Endodermal cell (in vitro differentiated cells): Measurements from ENCODE around the gene CFAP54. TPM values are rescaled to one million over a fixed set of nuclear protein-coding genes. Genes with fewer than 3 reads are reported as not detected.

Experiments used
- DNase-seq: peaks from one replicate; pipeline ENCODE4 v3.0.0-alpha.2; 2017
- H3K27ac ChIP-seq: 2 replicates; pipeline ENCODE4 v1.5.1; 2013; ENCODE audit warnings: mild to moderate bottlenecking, low read depth, low read length, moderate library complexity
- H3K27me3 ChIP-seq: 2 replicates; pipeline ENCODE4 v1.6.1; 2013; ENCODE audit warnings: mild to moderate bottlenecking, low read length, moderate library complexity; ENCODE audit not compliant: insufficient read depth, control insufficient read depth, poor library complexity, severe bottlenecking
- H3K36me3 ChIP-seq: 2 replicates; pipeline ENCODE4 v1.7.0; 2013; ENCODE audit warnings: mild to moderate bottlenecking, low read length, moderate library complexity; ENCODE audit not compliant: control insufficient read depth, insufficient read depth
- H3K4me1 ChIP-seq: one replicate; pipeline ENCODE4 v1.7.0; 2013; ENCODE audit warnings: low read length; ENCODE audit not compliant: control insufficient read depth, insufficient read depth
- H3K4me3 ChIP-seq: 2 replicates; pipeline ENCODE4 v1.5.1; 2013; ENCODE audit warnings: mild to moderate bottlenecking, low read length, moderate library complexity
- H3K9ac ChIP-seq: 2 replicates; pipeline ENCODE4 v1.6.1; 2013; ENCODE audit warnings: mild to moderate bottlenecking, low read length, moderate library complexity; ENCODE audit not compliant: poor library complexity, severe bottlenecking; ENCODE audit errors: extremely low read depth
- H3K9me3 ChIP-seq: 2 replicates; pipeline ENCODE4 v1.6.1; 2013; ENCODE audit warnings: mild to moderate bottlenecking, low read length, moderate library complexity; ENCODE audit not compliant: control insufficient read depth
- H3K27ac Mint-ChIP-seq: 2 replicates; pipeline ENCODE4 v1.8.0; 2020; ENCODE audit warnings: mixed read lengths
- H3K27me3 Mint-ChIP-seq: 2 replicates; pipeline ENCODE4 v1.8.0; 2021; ENCODE audit warnings: mild to moderate bottlenecking, mixed read lengths; ENCODE audit not compliant: insufficient read depth
- H3K36me3 Mint-ChIP-seq: 2 replicates; pipeline ENCODE4 v1.8.0; 2020; ENCODE audit warnings: low read depth, mixed read lengths
- H3K4me1 Mint-ChIP-seq: 2 replicates; pipeline ENCODE4 v1.8.0; 2020; ENCODE audit warnings: mixed read lengths
- H3K4me3 Mint-ChIP-seq: 2 replicates; pipeline ENCODE4 v1.8.0; 2020; ENCODE audit warnings: mild to moderate bottlenecking, moderate library complexity, mixed read lengths
- H3K9me3 Mint-ChIP-seq: 2 replicates; pipeline ENCODE4 v1.8.0; 2020; ENCODE audit warnings: mild to moderate bottlenecking, mixed read lengths
- CTCF ChIP-seq: fragments of 200-600 bp; sonication (generic); conservative IDR thresholded peaks from 2 replicates; pipeline ENCODE4 v1.5.0; 2021; ENCODE audit warnings: antibody characterized with exemption, mild to moderate bottlenecking
- WGBS, 2 experiments: methylation state at CpG; one replicate each; pipeline versions ENCODE4 v1.1.5 to v1.1.7; 2013; ENCODE audit warnings: missing lambda C conversion rate in 2 of 2, mixed read lengths in 1 of 2; ENCODE audit not compliant: insufficient coverage in 1 of 2, insufficient read length in 1 of 2; 5-methylcytosine and 5-hydroxymethylcytosine counted together
- total RNA-seq, 2 donors: library from RNA; stranded (reverse); fragmentation: NEBNext Ultra II Directional in 1 of 2; extraction: Animal tissue kit (Norgen Biotek cat#: 25700) in 1 of 2; gene quantifications; 2 replicates in 1 of 2; 3 replicates in 1 of 2; pipeline ENCODE4 v1.2.1, GENCODE V29; 2021

CFAP54 gene
- total RNA-seq, 2 donors from 2014 or later: 1.5 to 1.7 TPM

- Histone ChIP-seq H3K4me3 (no peak overlapping the region), H3K9ac (no peak overlapping the region), H3K9me3 (no peaks in the 10 kb centered on the region), H3K27me3 (no peaks in the 10 kb centered on the region), H3K36me3 (no peaks in the 10 kb centered on the region), H3K4me1 (peaks cover 4% of the 10 kb centered on the region), H3K27ac (no peak overlapping the region)
- H3K27ac Mint-ChIP-seq: no peak overlapping the region
- H3K36me3 Mint-ChIP-seq: no peaks in the 10 kb centered on the region
- WGBS, 2 experiments: 80 to 97% methylated on average over 1 of the region's 1 CpG
- H3K4me1 Mint-ChIP-seq: peaks cover 17% of the 10 kb centered on the region
- H3K4me3 Mint-ChIP-seq: no peak overlapping the region
- DNase-seq: no peak
- no peaks in the 10 kb centered on the region for H3K27me3 Mint-ChIP-seq
- no peak for TF ChIP-seq CTCF
- peaks cover 3% of the 10 kb centered on the region for H3K9me3 Mint-ChIP-seq
These were observed 389.3 kb downstream of the CFAP54 start for GRCh38 chr12:96878704-96879103.

GRCh38 chr12:96879301-96879700 is 389.9 kb downstream of the CFAP54 start:
- H3K27ac Mint-ChIP-seq: no peak overlapping the region

GRCh38 chr12:96880220-96880619 is 390.8 kb downstream of the CFAP54 start:
- no peaks in the 10 kb centered on the region for H3K36me3 ChIP-seq
- no peak overlapping the region for H3K9ac ChIP-seq
- Mint-ChIP-seq H3K9me3 (no peaks in the 10 kb centered on the region), H3K36me3 (no peaks in the 10 kb centered on the region), H3K27ac (no peak overlapping the region), H3K4me3 (no peak overlapping the region), H3K4me1 (peaks cover 17% of the 10 kb centered on the region), H3K27me3 (no peaks in the 10 kb centered on the region)
- no peaks in the 10 kb centered on the region for H3K27me3 ChIP-seq
- H3K27ac ChIP-seq: no peak overlapping the region
- peaks cover 4% of the 10 kb centered on the region for H3K4me1 ChIP-seq
- no peaks in the 10 kb centered on the region for H3K9me3 ChIP-seq
- no peak overlapping the region for H3K4me3 ChIP-seq
- no peak for TF ChIP-seq CTCF
- WGBS, 2 experiments: 92% methylated on average over 2 of the region's 3 CpGs
- no peak for DNase-seq

More at GRCh38 chr12:96879301-96879700, 389.9 kb downstream of the CFAP54 start:
- H3K9ac ChIP-seq: no peak overlapping the region
- no peaks in the 10 kb centered on the region for H3K36me3 ChIP-seq
- H3K4me1 Mint-ChIP-seq: peaks cover 17% of the 10 kb centered on the region
- 88 to 89% methylated on average over 4 of the region's 4 CpGs for WGBS, 2 experiments
- H3K4me1 ChIP-seq: peaks cover 4% of the 10 kb centered on the region
- no peaks in the 10 kb centered on the region for H3K9me3 ChIP-seq
- H3K9me3 Mint-ChIP-seq: peaks cover 3% of the 10 kb centered on the region
- H3K4me3 Mint-ChIP-seq: no peak overlapping the region
- no peak for DNase-seq
- no peaks in the 10 kb centered on the region for H3K36me3 Mint-ChIP-seq
- no peak overlapping the region for H3K4me3 ChIP-seq
- no peaks in the 10 kb centered on the region for H3K27me3 Mint-ChIP-seq
- TF ChIP-seq CTCF: no peak
- no peak overlapping the region for H3K27ac ChIP-seq
- no peaks in the 10 kb centered on the region for H3K27me3 ChIP-seq
